ENCODE results near the gene GPX5.
"Not testable (repeated sequence)": the region's sequence is repeated elsewhere in the genome, so short reads cannot be mapped to it uniquely, and the experiment has no call there.

GPX5 gene

DNA sequence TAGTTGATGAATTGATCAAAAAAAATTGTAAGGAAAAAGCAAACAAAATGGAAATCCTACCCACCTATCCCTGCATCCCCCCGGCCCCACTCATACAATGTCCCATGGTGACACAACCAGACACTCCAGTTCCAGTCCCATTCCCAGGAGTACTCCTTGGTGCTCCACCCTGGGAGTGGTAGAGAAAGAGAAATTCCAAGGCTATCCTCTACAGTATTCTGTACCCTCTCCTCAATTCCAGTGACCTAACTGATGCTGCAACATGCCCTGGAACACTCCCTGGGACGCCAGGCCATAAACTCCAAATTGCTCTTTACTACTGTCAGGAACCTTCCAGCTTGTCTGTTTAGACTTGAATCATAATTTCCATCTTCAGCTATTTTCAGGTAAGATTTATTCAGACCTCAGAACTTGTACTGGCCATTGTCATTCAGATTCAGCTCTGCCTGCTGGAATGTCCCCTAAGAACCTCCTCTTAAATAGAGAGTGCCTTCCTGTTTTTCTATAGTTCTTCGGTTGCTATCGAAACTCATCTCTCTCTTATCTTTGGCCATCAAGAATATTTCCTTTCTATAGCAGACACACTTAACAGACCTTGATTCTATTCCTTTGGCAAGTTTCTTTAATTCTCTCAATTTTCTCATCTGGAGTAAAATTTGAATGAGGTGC, 18.7 kb upstream of the GPX5 start:
- TF ChIP-seq, protein P1, sequence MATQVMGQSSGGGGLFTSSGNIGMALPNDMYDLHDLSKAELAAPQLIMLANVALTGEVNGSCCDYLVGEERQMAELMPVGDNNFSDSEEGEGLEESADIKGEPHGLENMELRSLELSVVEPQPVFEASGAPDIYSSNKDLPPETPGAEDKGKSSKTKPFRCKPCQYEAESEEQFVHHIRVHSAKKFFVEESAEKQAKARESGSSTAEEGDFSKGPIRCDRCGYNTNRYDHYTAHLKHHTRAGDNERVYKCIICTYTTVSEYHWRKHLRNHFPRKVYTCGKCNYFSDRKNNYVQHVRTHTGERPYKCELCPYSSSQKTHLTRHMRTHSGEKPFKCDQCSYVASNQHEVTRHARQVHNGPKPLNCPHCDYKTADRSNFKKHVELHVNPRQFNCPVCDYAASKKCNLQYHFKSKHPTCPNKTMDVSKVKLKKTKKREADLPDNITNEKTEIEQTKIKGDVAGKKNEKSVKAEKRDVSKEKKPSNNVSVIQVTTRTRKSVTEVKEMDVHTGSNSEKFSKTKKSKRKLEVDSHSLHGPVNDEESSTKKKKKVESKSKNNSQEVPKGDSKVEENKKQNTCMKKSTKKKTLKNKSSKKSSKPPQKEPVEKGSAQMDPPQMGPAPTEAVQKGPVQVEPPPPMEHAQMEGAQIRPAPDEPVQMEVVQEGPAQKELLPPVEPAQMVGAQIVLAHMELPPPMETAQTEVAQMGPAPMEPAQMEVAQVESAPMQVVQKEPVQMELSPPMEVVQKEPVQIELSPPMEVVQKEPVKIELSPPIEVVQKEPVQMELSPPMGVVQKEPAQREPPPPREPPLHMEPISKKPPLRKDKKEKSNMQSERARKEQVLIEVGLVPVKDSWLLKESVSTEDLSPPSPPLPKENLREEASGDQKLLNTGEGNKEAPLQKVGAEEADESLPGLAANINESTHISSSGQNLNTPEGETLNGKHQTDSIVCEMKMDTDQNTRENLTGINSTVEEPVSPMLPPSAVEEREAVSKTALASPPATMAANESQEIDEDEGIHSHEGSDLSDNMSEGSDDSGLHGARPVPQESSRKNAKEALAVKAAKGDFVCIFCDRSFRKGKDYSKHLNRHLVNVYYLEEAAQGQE (IDR thresholded peaks at IDR 0.05; ENCODE audit: insufficient replicate concordance, low read depth), result no peak
- no peak for TF ChIP-seq POLR2AphosphoS5 (IDR thresholded peaks at IDR 0.05; ENCODE audit: low read depth)
- TF ChIP-seq, protein P2, sequence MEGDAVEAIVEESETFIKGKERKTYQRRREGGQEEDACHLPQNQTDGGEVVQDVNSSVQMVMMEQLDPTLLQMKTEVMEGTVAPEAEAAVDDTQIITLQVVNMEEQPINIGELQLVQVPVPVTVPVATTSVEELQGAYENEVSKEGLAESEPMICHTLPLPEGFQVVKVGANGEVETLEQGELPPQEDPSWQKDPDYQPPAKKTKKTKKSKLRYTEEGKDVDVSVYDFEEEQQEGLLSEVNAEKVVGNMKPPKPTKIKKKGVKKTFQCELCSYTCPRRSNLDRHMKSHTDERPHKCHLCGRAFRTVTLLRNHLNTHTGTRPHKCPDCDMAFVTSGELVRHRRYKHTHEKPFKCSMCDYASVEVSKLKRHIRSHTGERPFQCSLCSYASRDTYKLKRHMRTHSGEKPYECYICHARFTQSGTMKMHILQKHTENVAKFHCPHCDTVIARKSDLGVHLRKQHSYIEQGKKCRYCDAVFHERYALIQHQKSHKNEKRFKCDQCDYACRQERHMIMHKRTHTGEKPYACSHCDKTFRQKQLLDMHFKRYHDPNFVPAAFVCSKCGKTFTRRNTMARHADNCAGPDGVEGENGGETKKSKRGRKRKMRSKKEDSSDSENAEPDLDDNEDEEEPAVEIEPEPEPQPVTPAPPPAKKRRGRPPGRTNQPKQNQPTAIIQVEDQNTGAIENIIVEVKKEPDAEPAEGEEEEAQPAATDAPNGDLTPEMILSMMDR (IDR thresholded peaks at IDR 0.05; ENCODE audit: insufficient read depth, low read length), result no peak
- no peak for TF ChIP-seq GABPA (IDR thresholded peaks at IDR 0.05; ENCODE audit: low read depth)
- TF ChIP-seq SPI1 (IDR thresholded peaks at IDR 0.05; ENCODE audit: borderline replicate concordance, low read depth), result no peak
- no peak overlapping the region for H3K4me3 ChIP-seq (replicated peaks; ENCODE audit: insufficient read depth, low read length)

DNA sequence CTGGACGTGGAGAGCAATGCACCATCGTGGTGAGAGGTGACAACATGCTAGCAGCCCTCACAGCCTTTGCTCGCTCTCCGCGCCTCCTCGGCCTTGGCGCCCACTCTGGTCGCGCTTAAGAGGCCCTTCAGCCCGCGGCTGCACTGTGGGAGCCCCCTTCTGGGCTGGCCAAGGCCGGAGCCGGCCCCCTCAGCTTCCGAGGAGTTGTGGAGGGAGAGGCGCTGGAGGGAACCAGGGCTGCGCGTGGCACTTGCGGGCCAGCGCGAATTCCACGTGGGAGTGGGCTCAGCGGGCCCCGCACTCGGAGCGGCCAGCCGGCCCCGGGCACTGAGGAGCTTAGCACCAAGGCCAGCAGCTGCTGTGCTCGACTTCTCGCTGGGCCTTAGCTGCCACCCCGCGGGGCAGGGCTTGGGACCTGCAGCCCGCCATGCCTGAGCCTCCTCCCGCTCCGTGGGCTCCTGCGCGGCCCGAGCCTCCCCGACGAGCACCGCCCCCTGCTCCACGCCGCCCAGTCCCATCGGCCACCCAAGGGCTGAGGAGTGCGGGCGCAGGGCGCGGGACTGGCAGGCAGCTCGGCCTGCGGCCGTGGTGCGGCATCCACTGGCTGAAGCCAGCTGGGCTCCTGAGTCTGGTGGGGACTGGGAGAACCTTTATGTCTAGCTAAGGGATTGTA, 13.9 kb upstream of the GPX5 start:
- Histone ChIP-seq H3K4me3 (replicated peaks; ENCODE audit: insufficient read depth, low read length) (no peak overlapping the region), H3K27ac (replicated peaks) (no peak overlapping the region), H3K27me3 (ENCODE audit: insufficient read depth, poor library complexity, severe bottlenecking) (peaks cover 6% of the 10 kb centered on the region)
- DNase-seq (ENCODE audit: low read depth in 1 of 2, low spot score in 1 of 2), result no peak
- TF ChIP-seq, protein P1 (IDR thresholded peaks at IDR 0.05; ENCODE audit: insufficient replicate concordance, low read depth), result no peak
- TF ChIP-seq SPI1 (IDR thresholded peaks at IDR 0.05; ENCODE audit: borderline replicate concordance, low read depth) (no peak), GABPA (IDR thresholded peaks at IDR 0.05; ENCODE audit: low read depth) (no peak), POLR2AphosphoS5 (IDR thresholded peaks at IDR 0.05; ENCODE audit: low read depth) (no peak)
- TF ChIP-seq, protein P2 (IDR thresholded peaks at IDR 0.05; ENCODE audit: insufficient read depth, low read length), result no peak

More for the DNA sequence above, 18.7 kb upstream of the GPX5 start:
- peaks cover 3% of the 10 kb centered on the region for H3K27me3 ChIP-seq (ENCODE audit: insufficient read depth, poor library complexity, severe bottlenecking)
- no peak for DNase-seq (ENCODE audit: low read depth in 1 of 2, low spot score in 1 of 2)
- H3K27ac ChIP-seq (replicated peaks), result no peak overlapping the region

DNA sequence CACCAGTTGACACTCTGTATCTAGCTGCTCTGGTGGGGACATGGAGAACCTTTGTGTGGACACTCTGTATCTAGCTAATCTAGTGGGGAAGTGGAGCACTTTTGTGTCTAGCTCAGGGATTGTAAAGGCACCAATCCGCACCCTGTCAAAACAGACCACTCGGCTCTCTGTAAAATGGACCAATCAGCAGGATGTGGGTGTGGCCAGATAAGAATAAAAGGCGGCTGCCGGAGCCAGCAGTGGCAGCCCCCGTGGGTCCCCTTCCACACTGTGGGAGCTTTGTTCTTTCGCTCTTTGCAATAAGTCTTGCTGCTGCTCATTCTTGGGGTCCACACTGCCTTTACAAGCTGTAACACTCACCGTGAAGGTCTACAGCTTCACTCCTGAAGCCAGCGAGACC, 13.3 kb upstream of the GPX5 start:
- H3K27ac ChIP-seq (replicated peaks); H3K4me3 ChIP-seq (replicated peaks; ENCODE audit: insufficient read depth, low read length); H3K27me3 ChIP-seq (ENCODE audit: insufficient read depth, poor library complexity, severe bottlenecking); DNase-seq (ENCODE audit: low read depth in 1 of 2, low spot score in 1 of 2): not testable (repeated sequence)

DNA sequence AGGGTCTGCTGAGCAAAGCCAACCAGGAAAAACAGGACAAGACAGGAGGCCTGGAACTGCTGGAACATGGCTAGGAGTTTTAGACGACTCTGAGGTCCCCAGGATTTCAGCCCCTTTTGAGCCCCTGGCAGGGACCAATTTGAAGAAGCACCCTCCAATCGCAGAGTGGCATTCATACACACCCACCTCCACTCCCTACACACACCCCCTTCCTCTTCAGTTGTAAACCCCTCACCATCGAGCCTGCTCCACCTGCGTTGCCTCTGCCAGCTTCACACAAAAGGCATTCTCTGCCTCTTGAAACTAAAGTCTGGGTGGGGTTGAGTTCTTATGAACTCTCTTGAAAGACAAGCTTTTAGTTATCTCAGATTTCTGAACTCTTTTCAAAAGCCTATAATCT, 10.0 kb upstream of the GPX5 start, which contains the start of gene GPX6:
TSS of gene GPX6 (minus strand) at position 118 of the 400 bp plus-strand sequence. CDS start at position 68, 50 bp downstream.
- peaks cover 6% of the 10 kb centered on the region for H3K27me3 ChIP-seq (ENCODE audit: insufficient read depth, poor library complexity, severe bottlenecking)
- no peak for DNase-seq (ENCODE audit: low read depth in 1 of 2, low spot score in 1 of 2)
- H3K4me3 ChIP-seq (replicated peaks; ENCODE audit: insufficient read depth, low read length), result no peak within 1 kb of the TSS
- H3K27ac ChIP-seq (replicated peaks), result no peak within 1 kb of the TSS
- no peak for TF ChIP-seq POLR2AphosphoS5 (IDR thresholded peaks at IDR 0.05; ENCODE audit: low read depth)
- no peak for TF ChIP-seq SPI1 (IDR thresholded peaks at IDR 0.05; ENCODE audit: borderline replicate concordance, low read depth)

Data from HL-60 (cell line).